NCI-H2029 treated with DMSO at 0.1 percent for 48 hours (cell line): ENCODE results near the gene OR4C46.
"Not testable (repeated sequence)": the region's sequence is repeated elsewhere in the genome, so short reads cannot be mapped to it uniquely, and the experiment has no call there.

Source experiments
- DNase-seq: peaks from one replicate; lab custom pipeline; 2025; lab: John Stamatoyannopoulos, UW

Gene OR4C46

GRCh38 chr11:54603898-54604297 lies at the start of gene OR4C46:
Gene OR4C46, minus strand, starts transcription at chr11:54603998. Its CDS starts 0 bp downstream, at chr11:54603998.
- DNase-seq, result no peak

GRCh38 chr11:54645606-54646005 lies 41.8 kb upstream of the OR4C46 start:
- DNase-seq, result not testable (repeated sequence)

GRCh38 chr11:54561439-54561838 lies 42.4 kb downstream of the OR4C46 start:
- not testable (repeated sequence) for DNase-seq

GRCh38 chr11:54558919-54559318 lies 44.9 kb downstream of the OR4C46 start:
- no peak for DNase-seq

GRCh38 chr11:54558407-54558806 lies 45.4 kb downstream of the OR4C46 start:
- DNase-seq, result no peak
